K562 (cell line): Measurements from ENCODE around the gene GRIN1. TPM values are rescaled to one million over a fixed set of nuclear protein-coding genes. Genes with fewer than 3 reads are reported as not detected.

Experiments
- CBX5 ChIP-seq: IDR thresholded peaks from 2 replicates; pipeline ENCODE4 v1.6.1; 2014; ENCODE audit warnings: low read depth, borderline replicate concordance
- FOSL1 ChIP-seq: fragments of 200-800 bp; sonication (Bioruptor generic); conservative IDR thresholded peaks from 2 replicates; pipeline ENCODE4 v1.6.1; 2016; ENCODE audit warnings: missing genetic modification characterization, missing compliant biosample characterization
- MCM7 ChIP-seq, 2 experiments: fragments of 450-650 bp; IDR thresholded peaks; 2 replicates each; pipeline ENCODE4 v1.6.1; 2016 to 2018
- NFATC3 ChIP-seq: fragments of 450-650 bp; IDR thresholded peaks from 2 replicates; pipeline ENCODE4 v1.6.1; 2017; ENCODE audit warnings: mild to moderate bottlenecking
- RBM39 ChIP-seq: fragments of 200-400 bp; formaldehyde crosslinking; optimal IDR thresholded peaks from 2 replicates; pipeline ENCODE3; 2018; ENCODE audit warnings: low read depth, low read length
- TBP ChIP-seq: optimal IDR thresholded peaks from 2 replicates; pipeline ENCODE3; 2011; ENCODE audit warnings: low read depth, low read length, improper control_type of control experiment
- TSC22D4 ChIP-seq: fragments of 450-650 bp; IDR thresholded peaks from 2 replicates; pipeline ENCODE4 v1.6.1; 2016; ENCODE audit warnings: missing genetic modification characterization, missing biosample characterization, control low read depth
- polyA plus RNA-seq, 8 experiments: library from polyadenylated mRNA; depleted of rRNA in 4 of 8; stranded (reverse) in 5 of 8; unstranded in 3 of 8; fragments of >200 nt; fragmentation: Nextera tagmentation in 2 of 8; fragmentation: Illumina TruSeq in 1 of 8; extraction: Ambion mirVana in 2 of 8; extraction: Trizol in 1 of 8; gene quantifications; 2 replicates each; pipeline versions ENCODE4 v1.2.1 to v1.2.3, GENCODE V29; 2011 to 2014; ENCODE audit warnings: inconsistent platforms in 1 of 8, missing spikeins in 1 of 8
- total RNA-seq, 7 experiments: library from RNA; depleted of rRNA in 6 of 7; stranded (reverse); fragments of >200 nt in 6 of 7; fragmentation: Illumina TruSeq in 2 of 7; extraction: Trizol in 2 of 7; gene quantifications; 2 replicates each; pipeline versions ENCODE4 v1.2.1 to v1.2.3, GENCODE V29; 2011 to 2021; ENCODE audit warnings: low replicate concordance in 1 of 7
- TF ChIP-seq, protein P1 (sequence below): fragments of 250-450 bp; sonication (Bioruptor Pico); IDR thresholded peaks from 2 replicates; pipeline ENCODE4 v1.4.0; 2020; ENCODE audit warnings: mild to moderate bottlenecking, moderate library complexity
- TF ChIP-seq, protein P2 (sequence below), 2 experiments: fragments of 450-650 bp; conservative IDR thresholded peaks; 2 replicates each; pipeline ENCODE4 v1.6.1; 2017; ENCODE audit warnings: mild to moderate bottlenecking in 2 of 2, moderate library complexity in 2 of 2
- TF ChIP-seq, protein P3 (sequence below): fragments of 450-650 bp; formaldehyde crosslinking; IDR thresholded peaks from 2 replicates; pipeline ENCODE4 v1.4.0; 2020; ENCODE audit warnings: mild to moderate bottlenecking, moderate library complexity

GRIN1 gene
- total and polyA plus RNA-seq, 9 of the 15 experiments (the other 6 are each of a cell fraction or from before 2014, with no cell fraction given): 0.03 to 0.35 (median 0.16) TPM; not detected in 6

DNA sequence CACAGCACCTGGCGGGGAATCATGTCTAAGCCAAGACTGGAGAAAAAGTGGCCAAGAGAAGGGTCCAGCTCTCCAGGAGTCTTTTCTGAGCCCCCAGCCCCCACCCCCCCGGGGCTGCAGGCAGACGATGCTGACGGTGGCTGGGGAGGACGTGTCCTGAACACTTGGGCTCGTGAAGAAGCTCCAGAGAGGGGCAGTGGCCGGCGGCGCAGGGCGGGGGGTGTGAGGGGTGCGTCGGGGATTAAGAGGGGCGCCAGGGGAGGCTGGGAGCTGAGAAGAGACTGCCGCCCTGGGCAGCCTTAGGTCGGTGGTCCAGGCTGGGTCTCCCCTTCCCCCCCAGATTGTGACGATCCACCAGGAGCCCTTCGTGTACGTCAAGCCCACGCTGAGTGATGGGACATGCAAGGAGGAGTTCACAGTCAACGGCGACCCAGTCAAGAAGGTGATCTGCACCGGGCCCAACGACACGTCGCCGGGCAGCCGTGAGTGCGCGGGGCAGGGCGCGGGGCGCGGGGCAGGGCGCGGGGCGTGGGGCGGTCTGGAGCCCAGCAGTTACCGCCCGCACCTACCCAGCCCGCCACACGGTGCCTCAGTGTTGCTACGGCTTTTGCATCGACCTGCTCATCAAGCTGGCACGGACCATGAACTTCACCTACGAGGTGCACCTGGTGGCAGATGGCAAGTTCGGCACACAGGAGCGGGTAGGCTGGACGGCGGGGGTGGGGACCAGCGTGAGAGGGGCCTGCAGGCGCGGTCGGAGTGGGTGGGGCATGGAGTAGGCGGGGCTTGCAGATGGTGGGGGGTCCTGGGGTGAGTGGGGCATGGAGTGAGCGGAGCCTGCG is 22.0 kb downstream of the GRIN1 start (continued):
- TF ChIP-seq, protein P1, sequence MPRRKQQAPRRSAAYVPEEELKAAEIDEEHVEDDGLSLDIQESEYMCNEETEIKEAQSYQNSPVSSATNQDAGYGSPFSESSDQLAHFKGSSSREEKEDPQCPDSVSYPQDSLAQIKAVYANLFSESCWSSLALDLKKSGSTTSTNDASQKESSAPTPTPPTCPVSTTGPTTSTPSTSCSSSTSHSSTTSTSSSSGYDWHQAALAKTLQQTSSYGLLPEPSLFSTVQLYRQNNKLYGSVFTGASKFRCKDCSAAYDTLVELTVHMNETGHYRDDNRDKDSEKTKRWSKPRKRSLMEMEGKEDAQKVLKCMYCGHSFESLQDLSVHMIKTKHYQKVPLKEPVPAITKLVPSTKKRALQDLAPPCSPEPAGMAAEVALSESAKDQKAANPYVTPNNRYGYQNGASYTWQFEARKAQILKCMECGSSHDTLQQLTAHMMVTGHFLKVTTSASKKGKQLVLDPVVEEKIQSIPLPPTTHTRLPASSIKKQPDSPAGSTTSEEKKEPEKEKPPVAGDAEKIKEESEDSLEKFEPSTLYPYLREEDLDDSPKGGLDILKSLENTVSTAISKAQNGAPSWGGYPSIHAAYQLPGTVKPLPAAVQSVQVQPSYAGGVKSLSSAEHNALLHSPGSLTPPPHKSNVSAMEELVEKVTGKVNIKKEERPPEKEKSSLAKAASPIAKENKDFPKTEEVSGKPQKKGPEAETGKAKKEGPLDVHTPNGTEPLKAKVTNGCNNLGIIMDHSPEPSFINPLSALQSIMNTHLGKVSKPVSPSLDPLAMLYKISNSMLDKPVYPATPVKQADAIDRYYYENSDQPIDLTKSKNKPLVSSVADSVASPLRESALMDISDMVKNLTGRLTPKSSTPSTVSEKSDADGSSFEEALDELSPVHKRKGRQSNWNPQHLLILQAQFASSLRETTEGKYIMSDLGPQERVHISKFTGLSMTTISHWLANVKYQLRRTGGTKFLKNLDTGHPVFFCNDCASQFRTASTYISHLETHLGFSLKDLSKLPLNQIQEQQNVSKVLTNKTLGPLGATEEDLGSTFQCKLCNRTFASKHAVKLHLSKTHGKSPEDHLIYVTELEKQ (CRISPR knock-in tag): no peak
- no peak for TF ChIP-seq FOSL1 (tag)
- no peak for TF ChIP-seq NFATC3
- TF ChIP-seq CBX5: no peak
- TF ChIP-seq, protein P2, sequence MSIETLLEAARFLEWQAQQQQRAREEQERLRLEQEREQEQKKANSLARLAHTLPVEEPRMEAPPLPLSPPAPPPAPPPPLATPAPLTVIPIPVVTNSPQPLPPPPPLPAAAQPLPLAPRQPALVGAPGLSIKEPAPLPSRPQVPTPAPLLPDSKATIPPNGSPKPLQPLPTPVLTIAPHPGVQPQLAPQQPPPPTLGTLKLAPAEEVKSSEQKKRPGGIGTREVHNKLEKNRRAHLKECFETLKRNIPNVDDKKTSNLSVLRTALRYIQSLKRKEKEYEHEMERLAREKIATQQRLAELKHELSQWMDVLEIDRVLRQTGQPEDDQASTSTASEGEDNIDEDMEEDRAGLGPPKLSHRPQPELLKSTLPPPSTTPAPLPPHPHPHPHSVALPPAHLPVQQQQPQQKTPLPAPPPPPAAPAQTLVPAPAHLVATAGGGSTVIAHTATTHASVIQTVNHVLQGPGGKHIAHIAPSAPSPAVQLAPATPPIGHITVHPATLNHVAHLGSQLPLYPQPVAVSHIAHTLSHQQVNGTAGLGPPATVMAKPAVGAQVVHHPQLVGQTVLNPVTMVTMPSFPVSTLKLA (conservative IDR thresholded peaks at IDR 0.05): no peak
- TF ChIP-seq TSC22D4 (tag): no peak
- no peak for TF ChIP-seq MCM7 (IDR thresholded peaks at IDR 0.05)
- no peak for TF ChIP-seq TBP
- no peak for TF ChIP-seq RBM39
- TF ChIP-seq, protein P3, sequence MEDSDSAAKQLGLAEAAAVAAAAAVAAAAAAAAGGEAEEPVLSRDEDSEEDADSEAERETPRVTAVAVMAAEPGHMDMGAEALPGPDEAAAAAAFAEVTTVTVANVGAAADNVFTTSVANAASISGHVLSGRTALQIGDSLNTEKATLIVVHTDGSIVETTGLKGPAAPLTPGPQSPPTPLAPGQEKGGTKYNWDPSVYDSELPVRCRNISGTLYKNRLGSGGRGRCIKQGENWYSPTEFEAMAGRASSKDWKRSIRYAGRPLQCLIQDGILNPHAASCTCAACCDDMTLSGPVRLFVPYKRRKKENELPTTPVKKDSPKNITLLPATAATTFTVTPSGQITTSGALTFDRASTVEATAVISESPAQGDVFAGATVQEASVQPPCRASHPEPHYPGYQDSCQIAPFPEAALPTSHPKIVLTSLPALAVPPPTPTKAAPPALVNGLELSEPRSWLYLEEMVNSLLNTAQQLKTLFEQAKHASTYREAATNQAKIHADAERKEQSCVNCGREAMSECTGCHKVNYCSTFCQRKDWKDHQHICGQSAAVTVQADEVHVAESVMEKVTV (CRISPR knock-in tag): no peak
